ENCODE measurements around the gene EFCAB3.
"Not testable (repeated sequence)": the region's sequence is repeated elsewhere in the genome, so short reads cannot be mapped to it uniquely, and the experiment has no call there.

EFCAB3 gene

DNA sequence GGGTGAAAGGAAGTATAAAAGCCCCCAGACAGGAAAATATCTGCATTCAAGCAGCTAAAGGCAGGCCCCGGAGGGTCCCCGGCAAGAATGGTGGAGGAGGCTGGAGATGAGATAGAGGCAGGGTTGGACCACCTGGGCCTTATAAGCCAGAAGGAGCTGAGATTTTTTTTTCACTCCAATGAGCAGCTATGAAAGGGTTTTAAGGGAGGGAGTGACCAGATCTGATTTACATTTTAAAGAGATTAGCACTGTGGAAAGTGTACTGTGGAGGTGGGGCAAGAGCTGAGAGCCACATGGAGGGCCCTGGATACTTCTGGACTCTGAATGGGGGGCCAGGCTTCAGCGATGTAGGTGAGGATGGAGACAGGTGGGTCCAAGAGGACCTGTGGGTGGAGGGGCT lies 84.1 kb downstream of the EFCAB3 start:
- not testable (repeated sequence) for DNase-seq (ENCODE audit: low read depth in 3 of 3)

DNA sequence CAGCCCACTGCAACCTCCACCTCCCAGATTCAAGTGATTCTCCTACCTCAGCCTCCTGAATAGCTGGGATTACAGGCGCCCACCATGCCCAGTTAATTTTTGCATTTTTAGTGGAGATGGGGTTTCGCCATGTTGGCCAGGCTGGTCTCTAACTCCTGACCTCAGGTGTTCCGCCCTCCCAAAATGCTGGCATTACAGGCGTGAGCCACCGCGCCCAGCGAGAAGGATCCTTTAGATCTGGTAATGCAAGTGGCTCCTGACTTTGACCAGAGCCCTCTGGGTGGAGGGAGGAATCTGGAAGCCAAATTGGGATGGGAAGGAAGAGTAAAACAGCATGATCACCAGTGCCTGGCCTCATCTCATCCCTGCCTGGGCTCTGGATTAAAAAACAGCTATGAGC lies 84.9 kb downstream of the EFCAB3 start:
- DNase-seq (ENCODE audit: low read depth in 3 of 3): not testable (repeated sequence)
